ENCODE measurements around the gene UBA6. TPM values are rescaled to one million over a fixed set of nuclear protein-coding genes. Genes with fewer than 3 reads are reported as not detected.
A peak's percentile ranks its signal among the peaks of the same experiment; 100 is the strongest.

The UBA6 gene
- total RNA-seq, 1 experiment from 2014 or later: 81.5 TPM

- Mint-ChIP-seq H3K36me3 (peaks cover 14% of the 10 kb centered on the region), H3K9me3 (no peaks in the 10 kb centered on the region), H3K27ac (peak overlapping the region; percentile 47), H3K4me3 (peak overlapping the region; percentile 88), H3K27me3 (ENCODE audit: low read depth) (no peaks in the 10 kb centered on the region), H3K4me1 (peaks cover 27% of the 10 kb centered on the region)
- CTCF ChIA-PET: interaction anchor here (1.1 to 2.5 kb wide), 4 partner anchors 13 to 48 kb away, joined by 3 to 20 read pairs (median 9); no protein-coding TSS in a partner anchor
- DNase-seq (ENCODE audit: low spot score) (no peak), ATAC-seq (peak; percentile 14; the same call in 1 of the 2 replicates)
- POLR2A ChIA-PET: interaction anchor here (1.4 to 1.6 kb wide), 3 partner anchors 9 to 155 kb away, joined by 3 to 4 read pairs (median 3); partner anchors contain the start of gene CENPC
- TF ChIP-seq PRDM15 (CRISPR knock-in tag; IDR thresholded peaks at IDR 0.05) (no peak), NR2C2 (CRISPR knock-in tag; IDR thresholded peaks at IDR 0.05) (no peak), EMX1 (CRISPR knock-in tag; IDR thresholded peaks at IDR 0.05) (no peak), GABPB1 (CRISPR knock-in tag; IDR thresholded peaks at IDR 0.05) (no peak), ATF1 (CRISPR knock-in tag; IDR thresholded peaks at IDR 0.05) (no peak), NFATC4 (CRISPR knock-in tag; IDR thresholded peaks at IDR 0.05) (no peak), ATF2 (CRISPR knock-in tag; IDR thresholded peaks at IDR 0.05; ENCODE audit: borderline replicate concordance, low read depth) (no peak), MAX (CRISPR knock-in tag; IDR thresholded peaks at IDR 0.05) (no peak), KAT7 (CRISPR knock-in tag; IDR thresholded peaks at IDR 0.05; ENCODE audit: borderline replicate concordance) (no peak), ZNF219 (CRISPR knock-in tag; IDR thresholded peaks at IDR 0.05; ENCODE audit: borderline replicate concordance) (no peak), ZNF281 (CRISPR knock-in tag; IDR thresholded peaks at IDR 0.05) (no peak)
Measured at GRCh38 chr4:67700116-67700737, 728 bp downstream of the UBA6 start.

GRCh38 chr4:67699603-67700002 is 1.4 kb downstream of the UBA6 start:
- Mint-ChIP-seq H3K27me3 (ENCODE audit: low read depth) (no peaks in the 10 kb centered on the region), H3K9me3 (no peaks in the 10 kb centered on the region), H3K4me3 (peak overlapping the region; percentile 88), H3K4me1 (peaks cover 27% of the 10 kb centered on the region), H3K36me3 (peaks cover 14% of the 10 kb centered on the region), H3K27ac (no peak overlapping the region)
- DNase-seq (ENCODE audit: low spot score): no peak
- CTCF ChIA-PET: interaction anchor here (0.6 to 2.5 kb wide), 5 partner anchors 14 to 1054 kb away, joined by 3 to 20 read pairs (median 3); no protein-coding TSS in a partner anchor
- POLR2A ChIA-PET: interaction anchor here (1.4 kb wide), 1 partner anchor 8 kb away, joined by 3 read pairs; no protein-coding TSS in a partner anchor
- ATAC-seq: no peak
- no peak for TF ChIP-seq MAX (CRISPR knock-in tag; IDR thresholded peaks at IDR 0.05)
- TF ChIP-seq TEAD1 (CRISPR knock-in tag; IDR thresholded peaks at IDR 0.05): no peak
- no peak for TF ChIP-seq ZNF121 (CRISPR knock-in tag; IDR thresholded peaks at IDR 0.05)
- TF ChIP-seq CREB1 (CRISPR knock-in tag; IDR thresholded peaks at IDR 0.05): no peak
- TF ChIP-seq HMGA2 (CRISPR knock-in tag; IDR thresholded peaks at IDR 0.05): no peak
- no peak for TF ChIP-seq SMAD4 (CRISPR knock-in tag; IDR thresholded peaks at IDR 0.05)
- TF ChIP-seq ATF3 (CRISPR knock-in tag; conservative IDR thresholded peaks at IDR 0.05): no peak
- TF ChIP-seq ATF6 (CRISPR knock-in tag; IDR thresholded peaks at IDR 0.05): no peak
- TF ChIP-seq HMGXB4 (CRISPR knock-in tag; IDR thresholded peaks at IDR 0.05): no peak
- no peak for TF ChIP-seq SMAD3 (CRISPR knock-in tag; IDR thresholded peaks at IDR 0.05; ENCODE audit: borderline replicate concordance)
- TF ChIP-seq GRHL2 (CRISPR knock-in tag; IDR thresholded peaks at IDR 0.05; ENCODE audit: insufficient replicate concordance, severe bottlenecking): no peak
- no peak for TF ChIP-seq ETV6 (CRISPR knock-in tag; IDR thresholded peaks at IDR 0.05)
